ENCODE results near the gene GPR78. TPM values are rescaled to one million over a fixed set of nuclear protein-coding genes. Genes with fewer than 3 reads are reported as not detected.

Gene GPR78
- total and polyA plus RNA-seq, 2 of the 13 experiments (the other 11 are each of a cell fraction or from before 2014, with no cell fraction given), result 0.01 to 0.07 TPM

GRCh38 chr4:8580321-8581093 is at the start of gene GPR78 (continued):
- TF ChIP-seq ZNF460 (CRISPR knock-in tag; IDR thresholded peaks at IDR 0.05; ENCODE audit: borderline replicate concordance) (no peak), ZNF354B (CRISPR knock-in tag; IDR thresholded peaks at IDR 0.05) (no peak), ZNF280D (CRISPR knock-in tag; IDR thresholded peaks at IDR 0.05) (no peak), HNRNPLL (IDR thresholded peaks at IDR 0.05; ENCODE audit: low read depth, low read length, poor library complexity, severe bottlenecking) (peak; percentile 67), ERF (CRISPR knock-in tag; IDR thresholded peaks at IDR 0.05) (peak; percentile 78), SP140L (CRISPR knock-in tag; IDR thresholded peaks at IDR 0.05; ENCODE audit: borderline replicate concordance) (no peak), ZNF720 (CRISPR knock-in tag; IDR thresholded peaks at IDR 0.05) (no peak), AHR (CRISPR knock-in tag; IDR thresholded peaks at IDR 0.05) (no peak)
- TF ChIP-seq, protein P1, sequence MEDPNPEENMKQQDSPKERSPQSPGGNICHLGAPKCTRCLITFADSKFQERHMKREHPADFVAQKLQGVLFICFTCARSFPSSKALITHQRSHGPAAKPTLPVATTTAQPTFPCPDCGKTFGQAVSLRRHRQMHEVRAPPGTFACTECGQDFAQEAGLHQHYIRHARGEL (CRISPR knock-in tag; IDR thresholded peaks at IDR 0.05), result no peak
- TF ChIP-seq, protein P2, sequence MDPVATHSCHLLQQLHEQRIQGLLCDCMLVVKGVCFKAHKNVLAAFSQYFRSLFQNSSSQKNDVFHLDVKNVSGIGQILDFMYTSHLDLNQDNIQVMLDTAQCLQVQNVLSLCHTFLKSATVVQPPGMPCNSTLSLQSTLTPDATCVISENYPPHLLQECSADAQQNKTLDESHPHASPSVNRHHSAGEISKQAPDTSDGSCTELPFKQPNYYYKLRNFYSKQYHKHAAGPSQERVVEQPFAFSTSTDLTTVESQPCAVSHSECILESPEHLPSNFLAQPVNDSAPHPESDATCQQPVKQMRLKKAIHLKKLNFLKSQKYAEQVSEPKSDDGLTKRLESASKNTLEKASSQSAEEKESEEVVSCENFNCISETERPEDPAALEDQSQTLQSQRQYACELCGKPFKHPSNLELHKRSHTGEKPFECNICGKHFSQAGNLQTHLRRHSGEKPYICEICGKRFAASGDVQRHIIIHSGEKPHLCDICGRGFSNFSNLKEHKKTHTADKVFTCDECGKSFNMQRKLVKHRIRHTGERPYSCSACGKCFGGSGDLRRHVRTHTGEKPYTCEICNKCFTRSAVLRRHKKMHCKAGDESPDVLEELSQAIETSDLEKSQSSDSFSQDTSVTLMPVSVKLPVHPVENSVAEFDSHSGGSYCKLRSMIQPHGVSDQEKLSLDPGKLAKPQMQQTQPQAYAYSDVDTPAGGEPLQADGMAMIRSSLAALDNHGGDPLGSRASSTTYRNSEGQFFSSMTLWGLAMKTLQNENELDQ (CRISPR knock-in tag; IDR thresholded peaks at IDR 0.05; ENCODE audit: borderline replicate concordance), result peak; percentile 84
- TF ChIP-seq, protein P3, sequence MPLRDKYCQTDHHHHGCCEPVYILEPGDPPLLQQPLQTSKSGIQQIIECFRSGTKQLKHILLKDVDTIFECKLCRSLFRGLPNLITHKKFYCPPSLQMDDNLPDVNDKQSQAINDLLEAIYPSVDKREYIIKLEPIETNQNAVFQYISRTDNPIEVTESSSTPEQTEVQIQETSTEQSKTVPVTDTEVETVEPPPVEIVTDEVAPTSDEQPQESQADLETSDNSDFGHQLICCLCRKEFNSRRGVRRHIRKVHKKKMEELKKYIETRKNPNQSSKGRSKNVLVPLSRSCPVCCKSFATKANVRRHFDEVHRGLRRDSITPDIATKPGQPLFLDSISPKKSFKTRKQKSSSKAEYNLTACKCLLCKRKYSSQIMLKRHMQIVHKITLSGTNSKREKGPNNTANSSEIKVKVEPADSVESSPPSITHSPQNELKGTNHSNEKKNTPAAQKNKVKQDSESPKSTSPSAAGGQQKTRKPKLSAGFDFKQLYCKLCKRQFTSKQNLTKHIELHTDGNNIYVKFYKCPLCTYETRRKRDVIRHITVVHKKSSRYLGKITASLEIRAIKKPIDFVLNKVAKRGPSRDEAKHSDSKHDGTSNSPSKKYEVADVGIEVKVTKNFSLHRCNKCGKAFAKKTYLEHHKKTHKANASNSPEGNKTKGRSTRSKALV (CRISPR knock-in tag; IDR thresholded peaks at IDR 0.05), result no peak
- TF ChIP-seq, protein P4, sequence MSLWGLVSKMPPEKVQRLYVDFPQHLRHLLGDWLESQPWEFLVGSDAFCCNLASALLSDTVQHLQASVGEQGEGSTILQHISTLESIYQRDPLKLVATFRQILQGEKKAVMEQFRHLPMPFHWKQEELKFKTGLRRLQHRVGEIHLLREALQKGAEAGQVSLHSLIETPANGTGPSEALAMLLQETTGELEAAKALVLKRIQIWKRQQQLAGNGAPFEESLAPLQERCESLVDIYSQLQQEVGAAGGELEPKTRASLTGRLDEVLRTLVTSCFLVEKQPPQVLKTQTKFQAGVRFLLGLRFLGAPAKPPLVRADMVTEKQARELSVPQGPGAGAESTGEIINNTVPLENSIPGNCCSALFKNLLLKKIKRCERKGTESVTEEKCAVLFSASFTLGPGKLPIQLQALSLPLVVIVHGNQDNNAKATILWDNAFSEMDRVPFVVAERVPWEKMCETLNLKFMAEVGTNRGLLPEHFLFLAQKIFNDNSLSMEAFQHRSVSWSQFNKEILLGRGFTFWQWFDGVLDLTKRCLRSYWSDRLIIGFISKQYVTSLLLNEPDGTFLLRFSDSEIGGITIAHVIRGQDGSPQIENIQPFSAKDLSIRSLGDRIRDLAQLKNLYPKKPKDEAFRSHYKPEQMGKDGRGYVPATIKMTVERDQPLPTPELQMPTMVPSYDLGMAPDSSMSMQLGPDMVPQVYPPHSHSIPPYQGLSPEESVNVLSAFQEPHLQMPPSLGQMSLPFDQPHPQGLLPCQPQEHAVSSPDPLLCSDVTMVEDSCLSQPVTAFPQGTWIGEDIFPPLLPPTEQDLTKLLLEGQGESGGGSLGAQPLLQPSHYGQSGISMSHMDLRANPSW (CRISPR knock-in tag; IDR thresholded peaks at IDR 0.05; ENCODE audit: borderline replicate concordance), result no peak
